H9 (cell line): ENCODE results near the gene INPP5A. TPM values are rescaled to one million over a fixed set of nuclear protein-coding genes. Genes with fewer than 3 reads are reported as not detected.
A peak's percentile ranks its signal among the peaks of the same experiment; 100 is the strongest.

ENCODE experiments used
- DNase-seq: peaks from one replicate; pipeline ENCODE4 v3.0.0-alpha.2; 2017
- H2AFZ ChIP-seq: one replicate; pipeline ENCODE4 v1.6.1; 2013; ENCODE audit warnings: mild to moderate bottlenecking, low read length, control low read depth, moderate library complexity
- H2AK5ac ChIP-seq: 2 replicates; pipeline ENCODE4 v1.6.1; 2013; ENCODE audit warnings: low read length, control low read depth, mixed read lengths; ENCODE audit not compliant: insufficient read length
- H2BK120ac ChIP-seq: one replicate; pipeline ENCODE4 v1.6.1; 2013; ENCODE audit warnings: low read depth, mild to moderate bottlenecking, low read length, control low read depth, inconsistent platforms; ENCODE audit not compliant: poor library complexity, severe bottlenecking
- H2BK12ac ChIP-seq: 2 replicates; pipeline ENCODE4 v1.6.1; 2013; ENCODE audit warnings: low read length, control low read depth, mixed read lengths, low read depth; ENCODE audit not compliant: insufficient read length
- H2BK15ac ChIP-seq: 2 replicates; pipeline ENCODE4 v1.6.1; 2013; ENCODE audit warnings: low read depth, low read length, control low read depth
- H2BK20ac ChIP-seq: one replicate; pipeline ENCODE4 v1.6.1; 2013; ENCODE audit warnings: low read depth, mild to moderate bottlenecking, low read length, control low read depth, inconsistent platforms; ENCODE audit not compliant: poor library complexity, severe bottlenecking
- H2BK5ac ChIP-seq: 2 replicates; pipeline ENCODE4 v1.6.1; 2013; ENCODE audit warnings: low read length, control low read depth, mixed read lengths; ENCODE audit not compliant: insufficient read length
- H3K14ac ChIP-seq: 2 replicates; pipeline ENCODE4 v1.6.1; 2013; ENCODE audit warnings: low read length, control low read depth; ENCODE audit not compliant: insufficient read depth
- H3K18ac ChIP-seq: 2 replicates; pipeline ENCODE4 v1.6.1; 2013; ENCODE audit warnings: low read depth, mild to moderate bottlenecking, mixed read lengths, low read length, control low read depth; ENCODE audit not compliant: insufficient read length
- H3K23ac ChIP-seq: 2 replicates; pipeline ENCODE4 v1.6.1; 2013; ENCODE audit warnings: low read length, control low read depth, mixed read lengths, low read depth; ENCODE audit not compliant: insufficient read length
- H3K23me2 ChIP-seq: 2 replicates; pipeline ENCODE4 v1.6.1; 2013; ENCODE audit warnings: low read depth, mild to moderate bottlenecking, mixed read lengths, low read length, control low read depth; ENCODE audit not compliant: insufficient read length, poor library complexity, severe bottlenecking
- H3K27ac ChIP-seq: 2 replicates; pipeline ENCODE4 v1.5.1; 2013; ENCODE audit warnings: low read length, control low read depth, mixed read lengths, low read depth; ENCODE audit not compliant: insufficient read length
- H3K27me3 ChIP-seq: 2 replicates; pipeline ENCODE4 v1.6.1; 2013; ENCODE audit warnings: low read length, control low read depth, inconsistent platforms; ENCODE audit not compliant: insufficient read depth
- H3K4ac ChIP-seq: 2 replicates; pipeline ENCODE4 v1.6.1; 2013; ENCODE audit warnings: low read depth, mild to moderate bottlenecking, control low read depth, inconsistent platforms, low read length, moderate library complexity
- H3K4me1 ChIP-seq: 2 replicates; pipeline ENCODE4 v1.6.1; 2013; ENCODE audit warnings: low read length, control low read depth, inconsistent platforms; ENCODE audit not compliant: insufficient read depth
- H3K4me2 ChIP-seq: 2 replicates; pipeline ENCODE4 v1.6.1; 2013; ENCODE audit warnings: low read length, control low read depth, mixed read lengths; ENCODE audit not compliant: insufficient read length, insufficient read depth
- H3K56ac ChIP-seq: 2 replicates; pipeline ENCODE4 v1.6.1; 2013; ENCODE audit warnings: low read depth, mild to moderate bottlenecking, mixed read lengths, low read length, control low read depth; ENCODE audit not compliant: insufficient read length
- H3K79me1 ChIP-seq: 2 replicates; pipeline ENCODE4 v1.6.1; 2013; ENCODE audit warnings: low read depth, mild to moderate bottlenecking, moderate library complexity, low read length, control low read depth, inconsistent platforms; ENCODE audit not compliant: insufficient read depth, poor library complexity, severe bottlenecking
- H3K79me2 ChIP-seq: 2 replicates; pipeline ENCODE4 v1.6.1; 2013; ENCODE audit warnings: low read length, control low read depth, inconsistent platforms; ENCODE audit not compliant: insufficient read depth
- H3K9ac ChIP-seq: 2 replicates; pipeline ENCODE4 v1.6.1; 2013; ENCODE audit warnings: low read length, control low read depth, mixed read lengths; ENCODE audit not compliant: insufficient read length; ENCODE audit errors: extremely low read depth
- H3K9me3 ChIP-seq: one replicate; pipeline ENCODE4 v1.6.1; 2013; ENCODE audit warnings: low read depth, low read length, inconsistent platforms; ENCODE audit not compliant: control insufficient read depth
- H3T11ph ChIP-seq: one replicate; pipeline ENCODE4 v1.6.1; 2013; ENCODE audit warnings: mild to moderate bottlenecking, low read length, control low read depth, inconsistent platforms
- H4K20me1 ChIP-seq: one replicate; pipeline ENCODE4 v1.6.1; 2013; ENCODE audit not compliant: control insufficient read depth, insufficient read length, insufficient read depth
- H4K5ac ChIP-seq: 2 replicates; pipeline ENCODE4 v1.6.1; 2013; ENCODE audit warnings: low read depth, mild to moderate bottlenecking, mixed read lengths, low read length, control low read depth; ENCODE audit not compliant: insufficient read length
- H4K8ac ChIP-seq: replicated peaks from 2 replicates; pipeline ENCODE4 v1.6.1; 2013; ENCODE audit warnings: low read length, control low read depth, mixed read lengths, low read depth; ENCODE audit not compliant: insufficient read length
- H4K91ac ChIP-seq: 2 replicates; pipeline ENCODE4 v1.6.1; 2013; ENCODE audit warnings: low read depth, mild to moderate bottlenecking, moderate library complexity, mixed read lengths, low read length, control low read depth; ENCODE audit not compliant: insufficient read length
- H3K27ac Mint-ChIP-seq, 3 experiments: 2 replicates in 2 of 3; 3 replicates in 1 of 3; pipeline ENCODE4 v1.8.0; 2020 to 2021; ENCODE audit warnings: mixed read lengths in 3 of 3, mild to moderate bottlenecking in 1 of 3, moderate library complexity in 1 of 3
- H3K27me3 Mint-ChIP-seq: 2 replicates; pipeline ENCODE4 v1.8.0; 2021; ENCODE audit warnings: low read depth, mild to moderate bottlenecking, moderate library complexity, mixed read lengths
- H3K36me3 Mint-ChIP-seq, 3 experiments: 2 replicates in 2 of 3; 3 replicates in 1 of 3; pipeline ENCODE4 v1.8.0; 2020 to 2021; ENCODE audit warnings: low read depth in 3 of 3, mixed read lengths in 3 of 3; ENCODE audit not compliant: insufficient read depth in 1 of 3
- H3K4me1 Mint-ChIP-seq, 2 experiments: 2 replicates each; pipeline ENCODE4 v1.8.0; 2020; ENCODE audit warnings: mixed read lengths in 2 of 2
- H3K4me3 Mint-ChIP-seq, 2 experiments: 2 replicates in 1 of 2; 3 replicates in 1 of 2; pipeline ENCODE4 v1.8.0; 2020 to 2021; ENCODE audit warnings: mild to moderate bottlenecking in 2 of 2, mixed read lengths in 2 of 2, moderate library complexity in 1 of 2
- H3K9me3 Mint-ChIP-seq, 2 experiments: 2 replicates in 1 of 2; 3 replicates in 1 of 2; pipeline ENCODE4 v1.8.0; 2020; ENCODE audit warnings: mild to moderate bottlenecking in 2 of 2, mixed read lengths in 2 of 2, moderate library complexity in 1 of 2
- CTCF ChIP-seq: fragments of 200-600 bp; sonication (generic); conservative IDR thresholded peaks from 3 replicates; pipeline ENCODE4 v1.8.0; 2021; ENCODE audit warnings: antibody characterized with exemption, mild to moderate bottlenecking
- WGBS: extraction: QIAGEN DNeasy Blood & Tissue Kit; methylation state at CpG from one replicate; pipeline ENCODE4 v1.1.7; 2013; ENCODE audit warnings: missing lambda C conversion rate, low lambda C conversion rate, mixed read lengths; ENCODE audit not compliant: insufficient read length; ENCODE audit errors: extremely low coverage; 5-methylcytosine and 5-hydroxymethylcytosine counted together
- total RNA-seq: library from RNA; stranded (reverse); gene quantifications from 2 replicates; pipeline ENCODE4 v1.2.1, GENCODE V29; 2021

INPP5A gene
- total RNA-seq, 1 experiment from 2014 or later, result 17.7 TPM

DNA sequence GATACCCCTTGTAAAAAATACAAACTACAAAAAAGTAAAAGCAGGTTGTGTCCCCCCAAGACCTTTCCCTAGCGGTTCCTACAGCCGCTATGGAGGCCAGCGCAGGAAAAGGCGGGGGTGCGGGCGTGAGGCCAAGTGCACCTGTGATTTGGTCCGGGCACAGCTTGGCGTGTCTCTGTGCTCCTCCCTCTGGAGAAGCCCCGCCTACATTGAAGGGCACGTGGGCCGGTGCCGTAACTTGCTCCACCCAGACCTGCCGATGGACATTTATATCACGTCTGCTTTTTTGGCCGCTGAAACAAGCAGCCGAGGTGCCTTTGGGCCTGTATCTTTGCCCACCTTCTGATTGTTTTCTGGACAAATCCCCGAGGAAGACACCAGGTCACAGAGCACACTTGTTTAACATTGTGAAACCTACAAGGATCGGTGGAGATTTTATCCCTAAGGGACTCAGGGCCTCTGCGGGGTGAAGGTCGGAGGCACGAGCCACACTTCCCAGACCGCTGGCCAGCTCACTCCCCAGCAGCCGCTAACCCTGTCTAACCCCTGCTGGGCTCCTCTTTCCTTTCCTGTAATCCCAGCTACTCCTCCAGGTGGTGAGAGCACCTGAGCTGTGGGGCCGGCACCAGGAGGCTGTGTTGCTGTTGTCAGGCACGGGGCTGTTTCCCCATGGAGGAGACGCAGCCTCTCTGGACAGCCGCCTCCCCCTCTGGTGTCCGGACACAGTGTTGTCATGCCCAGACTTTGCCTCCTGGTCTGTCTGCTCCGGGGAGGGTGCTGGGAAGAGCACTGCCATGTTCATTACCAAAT lies 18.8 kb upstream of the INPP5A start:
- Histone ChIP-seq H3K23ac (no peak overlapping the region), H2BK5ac (no peak overlapping the region), H3K23me2 (peaks cover 14% of the 10 kb centered on the region), H2BK15ac (no peak overlapping the region), H2AK5ac (no peak overlapping the region), H3K4me1 (peaks cover 4% of the 10 kb centered on the region; the same call in 1 of the 2 replicates), H3K4me2 (peak overlapping the region; percentile 59), H3K18ac (no peak overlapping the region), H2BK120ac (no peak overlapping the region), H2BK12ac (no peak overlapping the region), H3K27me3 (no peaks in the 10 kb centered on the region; the same call in 1 of the 2 replicates), H3K14ac (no peak overlapping the region), H3K56ac (no peak overlapping the region), H4K91ac (no peak overlapping the region), H2AFZ (no peak overlapping the region), H3K9ac (no peak overlapping the region), H3K27ac (no peak overlapping the region), H4K8ac (no peak overlapping the region), H2BK20ac (no peak overlapping the region), H4K5ac (no peak overlapping the region), H3K9me3 (no peaks in the 10 kb centered on the region), H3K79me1 (no peaks in the 10 kb centered on the region), H3K4ac (no peak overlapping the region), H4K20me1 (no peaks in the 10 kb centered on the region), H3T11ph (no peak overlapping the region), H3K79me2 (no peaks in the 10 kb centered on the region)
- Mint-ChIP-seq H3K4me1 (peaks cover 30 to 33% of the 10 kb centered on the region in 2 experiments), H3K36me3 (no peaks in the 10 kb centered on the region), H3K27me3 (peaks cover 50% of the 10 kb centered on the region), H3K27ac (peak overlapping the region in 2 of 3 experiments; percentile 59 to 96; a peak in 2 of 7 replicates), H3K9me3 (no peaks in the 10 kb centered on the region; a peak in 1 of 5 replicates), H3K4me3 (peak overlapping the region; percentile 70 to 88)
- 0 out of 3 replicates have a peak, but pooled peaks have one; percentile 15 for TF ChIP-seq CTCF
- peak; percentile 92 for DNase-seq
- no CpG with 5 or more reads among the region's 29 CpGs for WGBS
